A549 treated with AZD2906 at 1 μM for 4 hours (cell line): ENCODE measurements around the gene SLC45A1. TPM values are rescaled to one million over a fixed set of nuclear protein-coding genes. Genes with fewer than 3 reads are reported as not detected.

Source experiments
- total RNA-seq: library from RNA; stranded (reverse); fragments of 200-300 nt; extraction: Qiagen RNA extraction; gene quantifications from 5 replicates; pipeline ENCODE4 v1.2.3, GENCODE V29; 2022

Gene SLC45A1
- total RNA-seq = 8.8 to 12.0 TPM (median 11.0 TPM) in 5 replicates

GRCh38 chr1:8317647-8318381 is at the start of gene SLC45A1:
SLC45A1 (plus strand) TSS chr1:8318114; CDS start chr1:8324330, 6,216 bp downstream.

